NCI-H146 (cell line): Measurements from ENCODE around the gene C19orf81.

ENCODE experiments used
- DNase-seq: peaks from one replicate; lab custom pipeline; 2025; lab: John Stamatoyannopoulos, UW

The C19orf81 gene

DNA sequence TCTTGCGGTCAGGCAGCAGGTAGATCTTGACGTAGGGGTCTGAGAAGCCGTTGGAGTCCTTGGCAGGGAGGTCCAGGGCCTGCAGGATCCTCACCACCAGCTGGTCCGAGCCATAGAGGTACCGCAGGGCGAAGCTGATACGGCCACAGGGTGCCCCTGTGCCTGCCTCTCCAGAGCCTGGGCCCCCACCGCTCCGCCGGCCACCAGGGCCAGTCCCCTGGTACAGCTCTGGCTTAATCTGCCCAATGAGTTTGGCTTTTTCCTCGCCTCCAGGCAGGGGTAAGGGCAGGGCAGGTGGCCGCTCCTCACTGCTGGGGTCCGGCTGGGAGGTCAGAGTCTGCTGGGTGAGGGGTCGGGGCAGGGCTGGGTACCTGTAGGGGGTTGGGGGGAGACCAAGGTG lies 19.4 kb upstream of the C19orf81 start:
- DNase-seq, result no peak

DNA sequence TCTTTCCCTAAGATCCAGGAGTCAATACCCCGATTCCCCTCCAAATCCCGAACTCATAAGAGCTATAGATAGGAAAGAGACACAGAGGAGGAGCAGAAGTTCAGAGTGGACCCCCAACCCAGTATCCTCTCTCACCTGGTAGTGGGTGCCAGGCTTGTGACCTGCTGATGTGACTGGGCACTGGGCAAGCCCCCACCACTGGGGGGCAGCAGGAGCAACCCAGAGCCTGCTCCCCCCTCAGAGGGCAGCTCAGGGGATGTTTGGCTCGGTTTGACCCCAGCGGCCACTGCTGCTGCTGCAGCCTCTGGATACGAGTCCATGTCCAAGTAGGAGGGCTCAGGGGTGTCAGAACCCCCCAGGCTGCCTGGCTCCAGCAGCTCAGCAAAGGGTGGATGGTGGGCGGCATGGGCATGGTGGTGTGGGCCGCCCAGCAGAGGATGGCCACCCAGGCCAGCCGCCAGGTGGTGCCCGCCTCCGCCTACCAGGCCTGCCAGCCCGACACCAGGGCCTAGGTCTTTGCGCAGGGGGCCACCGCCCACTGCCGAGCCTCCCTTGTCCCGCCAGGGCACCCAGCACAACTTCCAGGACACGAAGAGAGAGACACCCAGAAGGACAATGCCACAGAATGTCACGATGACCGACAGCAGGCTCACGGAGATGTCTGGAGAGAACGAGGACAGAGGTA lies 17.0 kb upstream of the C19orf81 start:
- DNase-seq, result no peak

DNA sequence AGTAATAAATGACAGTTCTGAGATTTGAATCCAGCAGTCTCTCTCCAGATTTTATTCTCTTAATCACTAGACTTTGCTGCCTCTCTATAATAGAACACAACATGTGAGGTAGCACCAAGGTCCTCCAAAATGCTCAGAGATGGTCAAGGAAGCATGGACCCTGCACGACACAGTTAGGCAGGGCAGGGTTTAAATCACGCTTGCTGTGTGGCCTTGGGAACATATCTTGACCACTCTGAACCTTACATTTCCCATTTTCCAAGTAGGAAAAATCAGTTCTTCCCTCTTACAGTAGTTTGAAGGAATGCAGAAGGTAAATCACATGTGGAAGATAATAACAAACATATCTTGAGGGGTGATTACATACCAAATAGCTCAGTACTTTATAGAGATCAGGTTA lies 15.9 kb upstream of the C19orf81 start:
- DNase-seq, result no peak

DNA sequence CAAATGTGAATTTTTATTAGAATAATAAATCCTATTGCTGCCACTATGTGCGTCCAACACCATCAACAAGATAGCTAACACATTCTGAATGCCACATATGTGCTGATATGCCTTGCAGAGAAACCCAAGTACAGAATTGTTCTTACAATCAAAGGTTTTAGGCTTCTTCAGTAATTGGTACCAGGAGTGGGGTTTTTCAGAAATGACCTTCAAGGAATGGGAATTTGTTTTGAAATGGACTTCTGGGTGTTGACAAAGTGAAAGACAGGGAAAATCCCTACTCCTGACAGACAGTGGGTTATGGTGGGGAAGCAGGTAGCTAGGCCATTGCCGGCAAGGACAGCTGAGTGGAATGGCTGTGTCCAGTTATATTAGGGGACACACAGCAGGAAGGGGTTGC lies 15.3 kb upstream of the C19orf81 start:
- no peak for DNase-seq

DNA sequence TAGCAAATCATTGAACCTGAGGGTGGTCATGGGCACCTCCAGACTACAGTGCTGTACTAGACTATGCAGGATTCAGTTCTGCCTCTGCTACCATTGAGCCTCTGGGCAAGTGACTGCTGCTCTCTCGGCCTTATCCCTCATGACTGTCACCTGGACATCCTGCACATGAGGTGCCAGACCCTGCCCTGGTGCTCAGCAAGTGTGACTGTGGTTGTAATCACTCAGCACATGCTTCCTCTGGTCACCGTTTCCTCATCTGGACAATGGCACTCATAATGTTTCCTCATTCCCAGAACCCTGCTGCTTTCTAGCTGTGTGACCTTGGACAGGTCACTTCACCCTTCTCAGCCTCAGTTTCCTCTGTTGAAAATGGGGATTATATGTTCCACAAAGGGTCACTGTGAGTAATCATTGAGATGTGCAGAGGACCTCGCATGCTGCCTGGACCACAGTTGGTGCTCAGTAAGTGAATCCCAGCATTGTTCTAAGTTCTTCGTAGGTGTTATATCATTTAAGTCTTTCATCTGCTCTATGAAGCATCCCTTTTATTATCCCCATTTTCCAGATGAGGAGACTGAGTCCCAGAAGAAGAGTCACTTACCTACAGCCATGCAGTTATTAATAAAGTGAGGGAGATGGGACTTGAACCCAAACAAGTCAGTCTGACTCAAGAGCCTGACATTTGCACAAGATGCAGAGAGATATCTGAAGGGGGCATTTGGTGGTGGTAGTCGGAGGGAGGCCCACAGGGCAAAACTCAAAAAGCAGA lies 12.7 kb upstream of the C19orf81 start:
- no peak for DNase-seq

DNA sequence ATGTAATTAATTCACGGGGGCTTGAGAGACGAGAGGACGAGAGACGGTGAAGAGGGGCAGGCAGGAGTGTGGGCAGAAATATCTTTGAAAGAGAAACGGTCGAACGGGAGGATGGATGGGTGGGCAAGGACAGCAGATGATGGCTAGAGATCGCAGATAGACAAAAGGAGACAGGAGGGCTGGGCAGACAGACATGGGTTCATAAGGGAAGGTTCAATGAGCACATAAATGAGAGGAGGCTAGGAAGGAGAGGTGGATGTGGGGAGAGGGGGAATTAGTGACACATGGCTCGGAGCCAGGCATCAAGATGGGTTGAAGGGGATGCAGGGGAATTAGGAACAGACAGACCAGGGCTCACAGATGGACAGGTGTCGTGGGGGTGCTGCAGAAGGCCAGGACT lies 10.6 kb upstream of the C19orf81 start:
- DNase-seq, result no peak

DNA sequence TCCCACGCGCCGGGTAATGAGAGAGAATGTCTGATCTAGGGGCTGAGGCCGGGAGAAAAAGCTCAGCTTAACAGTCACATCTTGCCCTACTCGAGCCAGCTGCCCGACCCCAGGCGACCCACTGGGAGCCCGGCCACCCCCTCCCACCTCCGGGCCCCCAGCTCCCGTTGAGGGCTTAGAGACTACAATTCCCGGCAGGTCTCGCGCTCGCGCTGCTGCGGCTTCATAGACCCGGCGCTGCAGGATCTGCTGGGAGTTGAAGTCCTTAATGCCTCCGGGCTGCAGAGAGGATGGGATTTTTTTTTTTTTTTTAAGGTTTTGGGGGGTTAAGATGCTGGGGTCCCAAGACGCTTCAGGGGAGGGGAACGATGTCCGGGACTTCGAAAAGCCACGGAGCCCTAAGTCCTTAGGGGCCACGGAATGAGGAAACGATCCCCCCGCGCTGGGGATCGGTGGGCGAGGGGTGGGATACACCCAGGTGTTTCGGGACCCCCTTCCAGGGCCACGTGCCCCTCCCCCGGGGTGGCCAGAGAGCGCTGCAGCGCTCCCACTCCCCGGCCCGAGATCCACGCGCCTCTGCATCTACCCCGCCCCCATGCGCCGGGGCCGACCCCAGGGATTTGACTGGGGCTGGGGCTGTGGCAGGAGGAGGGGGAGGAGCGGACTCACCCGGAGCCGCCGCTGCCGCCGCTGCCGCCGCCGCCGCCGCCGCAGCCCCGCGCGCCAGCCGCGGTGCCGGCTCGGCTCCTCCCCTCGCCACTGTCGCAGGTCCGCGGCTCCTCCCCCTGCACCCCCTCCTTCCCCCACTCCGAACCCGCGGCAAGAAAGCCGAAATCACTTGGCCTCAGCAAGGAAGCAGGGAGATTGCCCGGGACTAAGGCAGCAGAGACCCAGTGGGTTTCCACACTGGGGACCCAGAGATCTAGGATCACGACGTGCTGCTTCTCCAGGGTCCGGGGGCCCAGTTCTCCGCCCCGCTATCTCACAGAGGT lies 9.8 kb upstream of the C19orf81 start, which contains the start of gene SYT3:
SYT3 (minus strand) TSS at position 761 of the 992 bp plus-strand sequence. CDS start 2,470 bp downstream, outside the sequence.
- peak; percentile 11 for DNase-seq

DNA sequence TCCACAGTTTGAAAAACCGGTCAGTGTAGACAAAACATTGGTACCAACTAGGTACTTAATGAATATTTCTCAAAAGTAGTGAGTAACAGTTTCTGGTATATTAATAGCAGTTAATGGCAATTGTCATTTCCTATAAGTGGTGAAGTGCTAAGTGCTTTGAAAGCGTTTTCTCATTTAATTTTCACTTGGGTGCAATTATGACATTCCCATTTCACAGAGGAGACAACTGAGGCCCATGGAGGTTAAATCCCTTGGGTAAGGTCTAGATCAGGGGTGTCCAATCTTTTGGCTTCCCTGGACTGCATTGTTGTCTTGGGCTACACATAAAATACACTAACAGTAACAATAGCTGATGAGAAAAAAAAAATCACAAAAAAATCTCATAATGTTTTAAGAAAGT lies 8.9 kb upstream of the C19orf81 start:
- no peak for DNase-seq

DNA sequence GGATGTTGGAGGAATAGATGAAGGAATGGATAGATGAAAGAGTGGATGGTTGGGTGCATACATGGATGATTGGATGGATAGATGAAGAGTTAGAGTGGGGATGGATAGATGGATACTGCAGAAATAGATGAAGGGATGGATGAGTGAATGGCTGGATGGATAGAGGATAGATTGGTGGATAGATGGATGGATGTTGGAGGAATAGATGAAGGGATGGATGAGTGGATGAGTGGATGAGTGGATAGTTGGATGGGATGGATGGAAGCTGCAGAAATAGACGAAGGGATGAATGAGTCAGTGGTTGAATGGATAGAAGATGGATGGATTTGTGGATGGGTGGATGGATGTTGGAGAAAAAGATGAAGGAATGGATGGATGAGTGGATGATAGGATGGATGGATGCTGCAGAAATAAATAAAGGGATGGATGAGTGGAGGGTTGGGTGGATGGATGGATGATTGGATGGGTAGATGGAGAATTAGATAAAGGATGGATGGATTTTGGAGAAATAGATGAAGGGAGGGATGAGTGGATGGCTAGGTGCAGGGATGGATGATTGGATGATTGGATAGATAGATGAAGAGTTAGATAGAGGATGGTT lies 4.8 kb upstream of the C19orf81 start:
- no peak for DNase-seq

DNA sequence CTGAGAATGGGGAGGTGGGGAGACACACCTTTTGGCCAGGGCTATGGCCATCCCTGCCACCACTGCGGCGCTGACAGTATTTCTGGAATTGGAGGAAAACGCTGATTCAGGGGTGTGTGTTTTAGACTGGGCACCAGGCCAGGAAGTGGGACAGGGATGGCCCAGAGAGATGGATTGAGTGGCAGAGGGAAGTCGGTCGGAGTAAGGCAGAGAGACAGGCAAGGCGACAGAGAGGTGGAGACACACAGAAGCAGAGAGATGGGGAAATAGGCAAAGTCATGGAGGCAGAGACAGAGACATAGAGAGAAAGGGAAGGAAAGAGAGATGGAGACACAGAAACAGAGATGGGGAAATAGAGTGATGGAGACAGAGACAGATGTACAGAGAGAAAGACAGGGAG lies 4.1 kb upstream of the C19orf81 start:
- no peak for DNase-seq

DNA sequence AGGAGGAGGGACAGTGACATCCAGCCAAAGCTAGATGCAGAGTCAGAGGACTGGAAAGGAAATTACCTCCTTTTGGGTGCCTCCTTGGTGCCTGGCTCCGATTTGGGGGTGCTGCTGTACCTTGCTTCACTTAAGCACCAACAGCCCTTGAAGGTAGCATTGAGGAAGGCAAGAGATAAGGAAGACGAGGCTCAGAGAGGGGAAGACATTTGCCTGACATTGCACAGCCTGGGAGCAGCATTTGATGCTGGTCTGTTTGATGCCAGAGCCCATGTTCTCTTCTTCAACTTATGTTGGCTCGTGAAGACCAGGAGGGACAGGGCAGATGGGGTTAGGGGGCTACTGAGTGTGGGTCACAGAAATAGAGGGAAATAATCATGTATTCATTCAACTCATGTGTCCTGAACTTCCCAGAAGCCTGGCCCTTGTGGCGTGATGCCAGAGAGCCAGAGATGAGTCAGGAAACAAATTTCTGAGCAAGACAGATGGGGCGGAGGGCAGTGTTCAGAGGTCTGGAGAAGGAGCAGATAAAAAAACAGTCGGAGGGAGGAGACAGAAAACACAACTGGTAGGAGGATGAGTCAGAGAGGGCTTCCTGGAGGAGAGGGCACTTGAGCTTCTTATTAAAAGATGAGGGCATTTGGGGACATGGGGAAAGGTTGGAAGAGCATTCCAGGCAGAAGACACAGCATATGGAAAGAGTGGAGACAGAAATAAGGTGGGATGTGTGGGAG lies 3.0 kb upstream of the C19orf81 start:
- no peak for DNase-seq

DNA sequence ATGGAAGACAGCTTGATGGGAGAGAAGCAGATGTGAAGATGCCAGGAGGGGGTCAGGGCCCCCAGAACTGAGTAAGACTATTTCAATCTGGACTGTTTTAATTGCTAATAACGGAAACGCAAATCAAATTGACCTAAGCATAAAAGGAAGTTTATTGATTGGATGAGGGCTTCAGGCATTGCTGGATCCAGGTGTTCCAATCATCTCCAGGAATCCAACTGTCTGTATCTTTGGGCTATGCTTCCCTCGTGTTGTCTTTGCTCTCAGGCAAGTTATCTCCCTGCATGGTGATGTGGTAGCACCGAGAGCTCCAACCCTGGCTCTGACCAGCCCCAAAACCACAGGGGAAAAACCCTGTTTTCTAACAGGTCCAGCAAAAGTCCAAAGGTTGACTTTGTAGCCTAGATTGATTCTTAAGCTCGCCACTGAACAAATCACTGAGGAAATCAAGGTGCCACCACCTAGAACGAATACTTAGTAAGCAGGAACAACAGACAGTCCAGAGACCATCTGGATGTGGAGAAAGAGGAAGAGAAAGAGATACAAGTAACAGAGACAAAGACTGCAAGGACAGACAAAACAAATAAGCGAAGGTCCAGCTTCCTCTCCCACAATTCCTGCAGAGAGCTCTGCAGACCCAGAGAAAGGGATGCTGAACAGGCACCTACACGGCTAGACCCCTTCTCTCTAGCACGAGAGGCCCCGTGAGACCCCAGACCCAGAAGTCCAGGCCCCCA lies 1.2 kb upstream of the C19orf81 start:
- DNase-seq, result no peak

DNA sequence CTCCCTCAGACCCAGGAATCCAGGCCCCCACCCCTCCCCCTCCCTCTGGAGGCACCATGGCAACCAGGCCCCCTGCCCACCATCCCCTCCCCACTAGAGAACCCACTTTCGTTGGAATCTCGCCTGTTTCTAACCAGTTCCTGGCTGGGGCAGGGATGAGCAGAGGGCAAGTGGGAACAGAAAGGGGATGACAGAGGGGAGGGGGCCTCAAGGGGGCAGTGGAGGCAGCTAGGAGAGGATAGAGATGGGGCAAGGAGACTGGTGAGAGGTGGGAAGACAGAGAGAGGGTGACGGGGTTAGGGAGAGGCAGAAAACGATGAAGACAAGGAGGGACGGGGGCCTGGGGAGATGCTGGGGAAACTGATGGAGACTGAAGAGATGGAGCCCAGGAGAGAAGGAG lies 586 bp upstream of the C19orf81 start:
- DNase-seq, result no peak

DNA sequence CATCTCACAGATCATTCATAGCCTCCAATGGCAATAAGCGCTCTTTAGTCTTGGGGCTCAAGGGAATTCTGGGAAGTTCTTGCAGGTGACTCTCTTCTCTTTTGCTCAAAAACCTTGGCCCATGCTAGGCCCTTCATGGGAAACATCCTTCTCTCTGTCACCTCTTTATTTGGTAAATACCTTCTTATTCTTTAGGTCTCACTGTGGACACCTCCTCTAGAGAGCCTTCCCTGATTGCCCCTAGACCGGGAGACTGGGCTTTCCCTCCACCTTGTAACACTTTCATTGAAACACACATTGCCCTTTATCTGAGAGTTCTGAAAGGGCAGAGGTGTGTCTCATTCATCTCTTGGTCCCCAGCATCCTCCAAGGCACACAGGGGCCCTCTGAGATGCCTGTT lies 1.9 kb downstream of the C19orf81 start:
- no peak for DNase-seq

DNA sequence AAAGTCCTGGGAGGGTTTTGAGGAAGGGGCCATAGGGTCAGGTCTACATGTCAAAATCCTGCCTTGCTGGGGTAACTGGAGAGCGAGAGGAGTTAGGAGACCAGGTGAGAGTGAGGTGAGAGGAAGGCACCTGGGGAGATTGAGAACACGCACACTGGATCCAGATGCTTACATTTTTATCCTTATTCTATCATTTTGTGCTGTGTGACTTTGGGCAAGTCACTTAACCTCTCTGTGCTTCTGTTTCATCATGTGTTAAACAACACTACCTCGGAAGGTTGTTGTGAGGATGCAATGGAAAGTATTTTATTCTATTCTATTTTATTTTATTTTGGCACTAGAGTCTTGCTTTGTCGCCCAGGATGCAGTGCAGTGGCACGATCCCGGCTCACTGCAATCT lies 3.5 kb downstream of the C19orf81 start:
- DNase-seq, result no peak

DNA sequence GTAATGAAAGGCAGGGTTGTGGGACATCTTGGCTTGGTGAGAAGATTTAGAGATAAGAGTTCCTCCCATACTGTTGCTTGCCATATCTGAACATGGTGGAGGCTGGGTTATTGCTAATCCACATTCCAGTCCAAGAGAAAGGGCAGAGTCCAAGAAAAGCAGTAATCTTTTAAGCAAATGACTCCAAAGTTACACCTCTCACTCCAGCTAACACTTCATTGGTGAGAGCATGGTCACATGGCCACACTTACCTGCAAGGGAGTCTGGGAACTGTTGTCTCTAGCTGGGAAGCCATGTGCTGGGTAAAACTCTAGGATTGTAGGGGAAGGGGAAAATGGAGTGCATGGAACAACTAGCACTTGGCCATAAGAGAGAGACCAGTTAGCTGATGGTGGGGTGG lies 5.6 kb downstream of the C19orf81 start:
- DNase-seq, result no peak

DNA sequence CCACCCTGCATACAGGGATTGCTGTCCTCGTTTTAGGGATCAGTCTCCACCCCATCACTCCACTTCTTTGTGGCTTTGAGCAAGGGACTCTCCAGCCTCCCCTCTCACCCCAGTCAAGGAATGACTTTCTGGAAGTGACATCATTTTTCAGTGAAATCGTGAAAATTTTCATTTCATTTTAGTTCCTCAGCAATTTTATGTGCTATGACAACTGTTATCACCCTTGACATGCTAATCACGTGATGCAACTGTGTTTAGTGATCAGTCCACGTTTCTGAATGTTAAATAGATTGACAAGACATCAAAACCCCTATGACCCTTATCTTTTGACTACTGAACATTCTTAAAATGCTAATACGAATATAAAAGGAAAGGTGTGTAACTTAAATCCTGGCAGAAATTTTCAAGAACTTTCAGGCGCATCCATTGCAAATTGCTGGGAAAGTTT lies 8.0 kb downstream of the C19orf81 start:
- no peak for DNase-seq

DNA sequence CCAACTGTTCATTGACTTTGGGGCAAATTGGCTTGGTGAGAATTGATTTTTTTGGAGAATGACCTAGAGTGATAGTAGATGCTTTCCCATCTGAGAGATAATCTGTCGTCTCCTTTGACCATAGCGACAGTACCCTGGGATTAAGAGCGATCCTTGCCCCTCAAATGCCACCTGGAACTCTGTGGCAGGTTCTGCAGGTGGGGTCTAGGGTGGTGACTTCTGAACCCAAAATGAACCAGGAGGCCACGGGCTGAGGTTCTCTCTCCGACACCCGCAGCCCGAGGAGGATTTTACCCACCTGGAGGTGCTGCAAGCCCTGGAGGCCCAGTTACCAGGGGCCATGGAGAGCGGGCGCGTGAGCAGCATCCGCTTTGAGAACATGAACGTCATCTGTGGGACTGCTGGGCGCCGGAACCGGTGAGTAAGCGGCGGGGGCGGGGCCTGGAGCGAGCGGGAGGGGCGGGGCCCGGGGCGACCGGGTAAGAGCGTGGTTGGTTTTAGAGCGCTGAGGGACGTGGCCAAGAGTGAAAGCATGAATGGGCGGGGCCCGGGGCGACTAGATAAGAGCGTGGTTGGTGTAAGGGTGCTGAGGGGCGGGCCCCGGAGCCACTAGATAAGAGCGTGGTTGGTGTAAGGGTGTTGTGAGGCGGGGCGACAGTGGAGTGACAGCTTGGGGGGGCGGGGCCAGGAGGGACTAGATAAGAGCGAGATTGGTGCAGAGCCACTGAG lies 8.6 kb downstream of the C19orf81 start:
- peak; percentile 64 for DNase-seq

DNA sequence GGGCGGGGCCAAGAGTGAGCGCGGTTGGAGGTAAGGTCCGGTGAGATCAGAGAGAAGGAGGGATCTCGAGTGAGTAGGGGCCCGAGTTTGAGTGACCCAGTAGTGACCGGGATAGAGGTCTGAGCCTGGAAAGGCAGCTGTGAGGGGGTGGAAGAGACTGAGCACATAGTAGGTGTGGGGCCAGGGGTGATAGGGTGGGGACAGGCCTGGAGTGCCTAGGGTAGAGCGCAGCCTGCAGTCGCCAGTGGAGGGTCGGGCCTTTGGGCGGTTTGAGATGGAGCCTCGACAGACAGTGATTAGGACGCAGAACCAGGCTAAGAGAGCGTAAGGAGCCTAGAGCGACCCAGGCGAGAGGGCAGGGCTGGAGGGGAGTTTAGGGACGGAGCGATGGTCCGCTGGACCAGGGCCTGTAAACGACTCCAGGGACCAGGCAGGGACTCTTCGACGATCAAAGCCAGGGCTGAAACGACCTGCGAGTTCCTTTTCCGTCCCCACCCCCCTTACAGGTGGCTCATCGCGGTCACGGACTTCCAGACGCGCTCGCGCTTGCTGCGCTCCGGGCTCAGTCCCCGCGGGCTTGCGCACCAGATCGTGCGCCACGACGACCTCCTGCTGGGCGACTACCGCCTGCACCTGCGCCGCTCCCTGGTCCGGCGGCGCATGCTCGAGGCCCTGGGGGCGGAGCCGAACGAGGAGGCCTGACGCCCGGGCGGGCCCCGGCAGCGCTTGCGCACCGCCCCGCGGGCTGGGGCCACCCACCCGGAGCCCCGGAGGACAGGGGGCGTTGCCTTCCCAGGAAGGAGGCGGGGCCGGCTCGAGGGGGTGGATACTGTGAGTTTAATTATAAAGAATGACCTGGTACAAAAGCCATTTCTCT lies 9.4 kb downstream of the C19orf81 start:
- peak; percentile 50 for DNase-seq
